GM21526 (cell line): ENCODE results near the gene IGF2.
"Not testable (repeated sequence)": the region's sequence is repeated elsewhere in the genome, so short reads cannot be mapped to it uniquely, and the experiment has no call there.

Experiments
- ATAC-seq: cut with Tn5 transposase; IDR thresholded peaks from one replicate; pipeline ENCODE4 v1.9.1; 2021; ENCODE audit warnings: moderate library complexity; ENCODE audit not compliant: unreplicated experiment, low FRiP score

IGF2 gene

GRCh38 chr11:2124736-2125484 lies 14.3 kb downstream of the IGF2 start:
- not testable (repeated sequence) for ATAC-seq

DNA sequence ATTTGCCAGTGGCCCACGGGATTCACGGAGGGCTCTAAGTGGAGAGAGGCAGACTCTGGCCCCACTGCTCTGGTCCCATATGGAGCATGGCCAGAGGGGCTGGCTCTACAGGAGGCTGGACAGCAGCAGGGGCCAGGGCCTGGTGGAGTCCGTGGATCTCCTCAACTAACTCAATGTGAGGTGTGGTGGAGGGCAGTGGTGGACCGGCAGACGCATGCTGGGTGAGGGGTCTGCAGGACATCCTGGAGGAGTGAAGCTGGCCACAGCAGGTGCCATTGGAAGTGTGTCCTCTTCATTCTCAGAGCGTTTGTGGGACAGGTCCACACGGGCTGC lies 15.6 kb downstream of the IGF2 start:
- no peak for ATAC-seq

DNA sequence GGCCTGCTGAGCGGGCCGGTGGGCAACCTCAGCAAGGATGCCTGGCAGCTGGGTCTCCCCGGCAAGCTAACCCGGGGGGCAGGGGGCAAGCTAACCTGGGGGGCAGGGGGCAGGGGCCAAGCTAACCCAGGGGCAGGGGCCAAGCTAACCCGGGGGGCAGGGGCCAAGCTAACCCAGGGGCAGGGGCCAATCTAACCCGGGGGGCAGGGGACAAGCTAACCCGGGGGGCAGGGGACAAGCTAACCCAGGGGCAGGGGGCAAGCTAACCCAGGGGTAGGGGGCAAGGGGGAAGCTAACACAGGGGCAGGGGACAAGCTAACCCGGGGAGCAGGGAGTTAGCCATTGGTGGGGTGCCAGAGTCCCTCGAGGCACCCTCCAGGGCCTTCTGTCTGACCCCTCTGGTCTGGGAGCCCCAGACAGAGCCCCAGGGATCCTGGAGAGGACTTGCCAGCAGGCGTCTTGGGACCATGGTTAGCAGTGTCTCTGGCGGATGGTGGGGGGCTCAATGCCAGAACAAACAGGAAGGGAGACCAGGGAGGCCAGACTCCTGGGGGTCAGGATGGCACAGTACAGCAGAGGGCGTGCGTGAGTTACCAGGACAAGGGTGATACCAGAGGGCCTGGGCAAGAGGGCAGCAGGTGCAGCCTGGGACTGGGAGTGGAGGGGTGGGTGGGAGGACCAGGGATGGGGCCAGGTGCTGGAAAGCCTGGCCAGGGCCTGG lies 16.1 kb downstream of the IGF2 start:
- no peak for ATAC-seq

DNA sequence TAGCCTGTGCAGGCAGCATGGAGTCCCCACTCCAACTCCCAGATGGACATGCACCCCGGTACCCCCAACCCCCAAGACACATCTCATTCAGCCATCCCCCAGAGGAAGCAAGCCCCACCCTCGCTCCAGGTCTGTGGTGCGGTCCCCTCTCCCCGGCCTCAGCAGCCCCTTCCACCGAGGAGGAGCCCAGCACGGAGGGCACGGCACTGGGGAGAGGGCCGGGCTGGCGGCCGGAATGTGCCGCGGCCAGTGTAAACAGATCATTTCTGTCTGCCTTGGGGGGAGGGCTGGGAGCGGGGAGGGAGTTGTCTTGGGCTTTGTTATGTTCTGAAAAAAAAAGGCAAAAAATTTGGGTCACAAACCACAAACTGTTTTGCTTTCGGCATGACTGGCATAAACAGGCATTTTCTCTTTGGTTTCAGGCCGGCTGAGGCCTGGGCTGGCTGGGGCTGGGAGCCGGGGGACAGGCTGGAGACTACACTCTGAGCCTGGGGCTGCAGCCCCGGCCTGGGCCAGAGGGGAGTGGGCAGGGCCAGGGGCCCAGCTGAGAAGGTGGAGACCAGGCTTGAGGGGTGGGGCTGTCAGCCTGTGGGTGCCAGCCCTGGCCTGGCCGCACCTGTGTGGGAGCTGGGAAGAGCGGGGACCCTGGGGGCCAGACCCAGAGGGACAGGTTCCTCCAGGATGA lies 16.8 kb downstream of the IGF2 start:
- no peak for ATAC-seq

- ATAC-seq, result no peak
Measured at GRCh38 chr11:2121227-2122130, 17.7 kb downstream of the IGF2 start.

DNA sequence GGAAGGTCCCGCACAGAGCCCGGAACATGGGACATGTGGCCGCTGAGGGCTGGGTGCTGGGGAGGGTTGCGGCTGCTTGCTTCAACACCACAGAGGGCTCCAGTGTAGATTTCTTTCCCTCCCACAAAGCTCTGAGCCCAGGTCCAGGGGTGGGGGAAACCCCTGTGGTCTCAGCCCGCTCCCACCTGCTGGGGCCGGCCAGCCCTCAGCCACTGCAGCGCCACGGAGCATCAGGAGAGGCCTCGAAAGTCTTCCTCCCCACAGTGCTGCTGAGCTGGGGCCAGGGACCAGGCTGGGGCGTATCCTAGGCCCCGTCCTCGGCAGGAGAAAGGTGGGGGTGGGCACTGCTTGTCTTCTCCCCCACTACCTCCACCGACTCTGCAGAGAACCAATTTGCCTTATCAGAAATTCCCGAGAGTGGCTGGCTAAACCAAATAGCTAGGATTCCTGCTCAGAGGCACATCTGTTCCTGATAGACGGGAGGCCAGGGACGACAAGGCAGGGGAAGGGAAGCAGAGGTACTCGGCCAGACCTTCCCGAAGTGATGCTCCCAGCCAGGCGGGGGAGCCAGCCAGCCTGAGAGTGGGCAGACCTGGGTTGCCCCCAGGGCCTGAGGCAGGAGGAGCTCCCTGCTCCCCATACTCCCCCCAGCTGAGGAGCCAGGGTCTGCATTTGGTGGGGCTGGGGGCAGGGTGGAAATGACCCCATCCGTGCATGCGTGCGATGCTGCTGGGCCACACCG lies 18.7 kb downstream of the IGF2 start:
- ATAC-seq, result no peak

DNA sequence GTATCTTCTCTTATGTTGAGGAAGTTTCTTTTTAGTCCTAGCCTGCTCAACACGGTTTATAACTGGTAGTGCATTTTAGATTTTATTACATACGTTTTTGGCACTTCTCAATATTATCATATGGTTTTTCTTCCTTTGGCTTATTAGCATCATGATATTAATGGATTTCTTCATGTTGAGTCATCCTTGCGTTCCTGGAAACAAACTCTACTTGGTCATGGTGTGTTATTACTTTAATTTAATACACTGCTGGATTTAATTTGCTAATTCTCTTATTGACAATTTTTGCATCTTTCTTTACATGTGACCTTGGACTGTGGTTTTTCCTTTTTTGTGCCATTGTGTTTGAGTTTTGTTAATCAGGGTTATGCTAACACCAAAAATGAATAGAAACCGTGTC lies 20.5 kb downstream of the IGF2 start:
- no peak for ATAC-seq

DNA sequence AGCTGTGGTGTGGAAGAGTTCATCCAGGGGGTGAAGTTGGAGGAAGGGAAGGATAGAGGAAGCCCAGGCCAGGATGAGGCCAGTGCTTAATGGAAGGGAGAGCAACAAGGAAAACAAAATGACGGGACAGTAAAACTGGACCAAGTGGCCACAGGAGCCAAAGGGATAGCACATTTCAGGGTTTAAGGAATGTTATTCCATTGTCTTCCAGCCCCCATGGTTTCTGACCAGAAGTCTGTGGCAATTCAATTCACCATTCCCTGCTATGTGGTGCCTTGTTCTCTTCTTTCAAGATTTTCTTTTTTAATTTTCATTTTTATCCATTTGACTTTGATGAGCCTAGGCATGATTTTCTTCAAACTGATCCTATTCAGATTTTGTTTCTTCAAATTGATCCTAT lies 22.5 kb downstream of the IGF2 start:
- ATAC-seq, result no peak

- ATAC-seq, result no peak
Measured at GRCh38 chr11:2115308-2115707, 23.9 kb downstream of the IGF2 start.

- no peak for ATAC-seq
Measured at GRCh38 chr11:2114430-2115241, 24.6 kb downstream of the IGF2 start.

GRCh38 chr11:2113776-2114175 lies 25.4 kb downstream of the IGF2 start:
- no peak for ATAC-seq

DNA sequence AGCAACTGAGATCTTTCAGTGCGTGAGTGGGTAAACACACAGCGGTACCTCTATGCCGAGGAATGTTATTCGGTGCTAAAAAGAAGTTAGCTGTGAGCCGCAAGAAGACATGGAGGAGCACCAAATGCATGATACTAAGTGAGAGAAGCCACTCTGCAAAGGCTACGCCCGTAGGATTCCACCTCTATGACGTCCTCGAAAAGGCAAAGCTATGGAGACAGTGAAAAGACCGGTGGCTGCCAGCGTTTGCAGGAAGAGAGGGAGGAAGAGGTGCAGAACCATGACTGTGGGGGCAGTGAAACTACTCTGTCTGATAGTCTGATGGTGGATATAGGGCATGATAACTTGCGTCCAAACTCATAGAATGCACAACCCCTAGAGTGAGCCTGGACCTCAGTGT lies 28.7 kb downstream of the IGF2 start:
- no peak for ATAC-seq

GRCh38 chr11:2109541-2110019 lies 29.6 kb downstream of the IGF2 start:
- no peak for ATAC-seq

DNA sequence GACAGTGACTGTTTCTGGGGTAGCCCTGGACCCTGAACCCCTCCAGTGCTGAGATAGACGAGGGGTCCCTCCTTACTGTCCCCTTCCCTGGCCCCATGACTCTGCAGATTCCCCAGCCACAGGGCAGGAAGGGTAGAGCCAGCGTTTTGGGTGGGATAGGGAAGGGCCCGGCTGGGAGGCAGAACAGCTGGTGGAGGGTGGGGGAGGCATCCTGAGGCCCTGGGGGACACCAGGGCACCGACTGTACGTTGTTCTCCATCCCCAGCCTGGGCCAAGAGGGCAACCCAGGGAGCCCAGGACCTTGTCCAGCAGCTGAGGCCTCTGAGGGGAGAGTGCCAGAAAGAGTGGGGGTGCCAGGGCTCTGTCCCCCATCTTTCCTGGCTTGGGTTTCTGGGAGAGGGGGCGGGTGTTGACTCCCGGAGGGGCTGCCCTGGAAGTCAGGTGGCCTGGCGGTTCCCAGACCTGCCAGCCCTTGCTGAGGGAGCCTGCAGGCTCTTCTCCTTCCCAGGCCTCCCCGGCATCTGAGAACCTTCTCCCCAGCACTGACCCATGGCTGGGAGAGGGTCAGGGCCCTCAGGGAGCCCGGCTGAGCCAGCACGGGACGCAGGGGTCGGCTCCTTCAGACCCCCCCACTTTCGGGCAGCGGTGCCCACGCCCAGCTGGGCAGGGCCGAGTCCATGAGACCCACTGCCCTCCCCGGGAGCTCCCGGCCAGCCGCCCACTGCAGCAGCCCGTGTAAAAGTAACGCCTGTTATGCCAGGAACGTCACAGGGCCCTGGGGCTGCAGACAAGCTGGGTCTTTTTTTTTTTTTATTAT lies 30.3 kb downstream of the IGF2 start:
- ATAC-seq, result no peak

- no peak for ATAC-seq
Measured at GRCh38 chr11:2107941-2108630, 31.1 kb downstream of the IGF2 start.

GRCh38 chr11:2107521-2107920 lies 31.7 kb downstream of the IGF2 start:
- no peak for ATAC-seq

GRCh38 chr11:2106583-2107209 lies 32.5 kb downstream of the IGF2 start:
- no peak for ATAC-seq
